ENCODE results near the gene CHI3L2. TPM values are rescaled to one million over a fixed set of nuclear protein-coding genes. Genes with fewer than 3 reads are reported as not detected.
"Not testable (repeated sequence)": the region's sequence is repeated elsewhere in the genome, so short reads cannot be mapped to it uniquely, and the experiment has no call there.

Gene CHI3L2
- total and polyA plus RNA-seq, 10 donors: 6.0 to 159 (median 30.5) TPM

GRCh38 chr1:111214884-111215283 lies 12.6 kb upstream of the CHI3L2 start:
- peak overlapping the region in 1 of 8 donors; percentile 30 for H3K4me3 ChIP-seq
- H3K27ac ChIP-seq: peak overlapping the region; percentile 72 to 88 (median 84)
- H3K36me3 ChIP-seq: no peaks in the 10 kb centered on the region
- H3K27me3 ChIP-seq (replicated peaks in 1 of 7): no peaks in the 10 kb centered on the region
- TF ChIP-seq, protein P1, sequence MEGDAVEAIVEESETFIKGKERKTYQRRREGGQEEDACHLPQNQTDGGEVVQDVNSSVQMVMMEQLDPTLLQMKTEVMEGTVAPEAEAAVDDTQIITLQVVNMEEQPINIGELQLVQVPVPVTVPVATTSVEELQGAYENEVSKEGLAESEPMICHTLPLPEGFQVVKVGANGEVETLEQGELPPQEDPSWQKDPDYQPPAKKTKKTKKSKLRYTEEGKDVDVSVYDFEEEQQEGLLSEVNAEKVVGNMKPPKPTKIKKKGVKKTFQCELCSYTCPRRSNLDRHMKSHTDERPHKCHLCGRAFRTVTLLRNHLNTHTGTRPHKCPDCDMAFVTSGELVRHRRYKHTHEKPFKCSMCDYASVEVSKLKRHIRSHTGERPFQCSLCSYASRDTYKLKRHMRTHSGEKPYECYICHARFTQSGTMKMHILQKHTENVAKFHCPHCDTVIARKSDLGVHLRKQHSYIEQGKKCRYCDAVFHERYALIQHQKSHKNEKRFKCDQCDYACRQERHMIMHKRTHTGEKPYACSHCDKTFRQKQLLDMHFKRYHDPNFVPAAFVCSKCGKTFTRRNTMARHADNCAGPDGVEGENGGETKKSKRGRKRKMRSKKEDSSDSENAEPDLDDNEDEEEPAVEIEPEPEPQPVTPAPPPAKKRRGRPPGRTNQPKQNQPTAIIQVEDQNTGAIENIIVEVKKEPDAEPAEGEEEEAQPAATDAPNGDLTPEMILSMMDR (IDR thresholded peaks at IDR 0.05 in 8 of 11, conservative IDR thresholded peaks at IDR 0.05 in 3 of 11): no peak
- TF ChIP-seq POLR2AphosphoS5 (IDR thresholded peaks at IDR 0.05) (no peak), POLR2A (IDR thresholded peaks at IDR 0.05) (no peak)
- 38 to 76% (median 65%) methylated on average over 7 of the region's 7 CpGs for WGBS, 5 donors
- H3K4me1 ChIP-seq: peaks cover 35 to 84% (median 73%) of the 10 kb centered on the region in 6 donors
- no peaks in the 10 kb centered on the region for H3K9me3 ChIP-seq
- intact Hi-C loops (cut with DNase I; ENCODE audit: low total_unique reads): no loop called here
- no peak for DNase-seq

- H3K27me3 ChIP-seq (replicated peaks in 1 of 7); intact Hi-C loops (cut with DNase I; ENCODE audit: low total_unique reads); H3K36me3 ChIP-seq; DNase-seq; H3K9me3 ChIP-seq: not testable (repeated sequence)
- Histone ChIP-seq H3K27ac (peak overlapping the region; percentile 72 to 88 (median 84)), H3K4me3 (peak overlapping the region in 1 of 8 donors; percentile 30), H3K4me1 (peaks cover 39 to 88% (median 77%) of the 10 kb centered on the region in 6 donors)
- 73 to 79% (median 76%) methylated on average over 2 of the region's 2 CpGs for WGBS, 5 donors
Observed at GRCh38 chr1:111215285-111215684, 12.2 kb upstream of the CHI3L2 start.

- no peaks in the 10 kb centered on the region for H3K9me3 ChIP-seq
- DNase-seq: no peak
- H3K27ac ChIP-seq: peak overlapping the region; percentile 63 to 88 (median 84)
- WGBS, 5 donors: 45 to 66% (median 59%) methylated on average over 5 of the region's 5 CpGs
- TF ChIP-seq, protein P1 (IDR thresholded peaks at IDR 0.05 in 8 of 11, conservative IDR thresholded peaks at IDR 0.05 in 3 of 11): no peak
- TF ChIP-seq POLR2A (IDR thresholded peaks at IDR 0.05): no peak
- H3K4me3 ChIP-seq: peak overlapping the region in 1 of 8 donors; percentile 42
- no peaks in the 10 kb centered on the region for H3K36me3 ChIP-seq
- peaks cover 52 to 100% (median 91%) of the 10 kb centered on the region in 6 donors for H3K4me1 ChIP-seq
- no peaks in the 10 kb centered on the region for H3K27me3 ChIP-seq (replicated peaks in 1 of 7)
- intact Hi-C loops (cut with DNase I; ENCODE audit: low total_unique reads): no loop called here
Observed at GRCh38 chr1:111216751-111217150, 10.8 kb upstream of the CHI3L2 start.

- WGBS, 5 donors: 54 to 64% (median 57%) methylated on average over 5 of the region's 5 CpGs
- no peaks in the 10 kb centered on the region for H3K36me3 ChIP-seq
- TF ChIP-seq, protein P1 (IDR thresholded peaks at IDR 0.05 in 8 of 11, conservative IDR thresholded peaks at IDR 0.05 in 3 of 11): no peak
- TF ChIP-seq POLR2AphosphoS5 (IDR thresholded peaks at IDR 0.05) (no peak), POLR2A (IDR thresholded peaks at IDR 0.05) (no peak)
- H3K27ac ChIP-seq: peak overlapping the region; percentile 63 to 88 (median 84)
- H3K4me3 ChIP-seq: no peak overlapping the region
- no peak for DNase-seq
- intact Hi-C loops (cut with DNase I; ENCODE audit: low total_unique reads): no loop called here
- H3K27me3 ChIP-seq (replicated peaks in 1 of 7): no peaks in the 10 kb centered on the region
- H3K9me3 ChIP-seq: no peaks in the 10 kb centered on the region
- peaks cover 55 to 100% (median 97%) of the 10 kb centered on the region in 6 donors for H3K4me1 ChIP-seq
Observed at GRCh38 chr1:111217183-111217910, 10.2 kb upstream of the CHI3L2 start.

Measured in spleen (tissue), 11 donors.